ENCODE measurements around the gene C14orf119.
A peak's percentile ranks its signal among the peaks of the same experiment; 100 is the strongest.

The C14orf119 gene

DNA sequence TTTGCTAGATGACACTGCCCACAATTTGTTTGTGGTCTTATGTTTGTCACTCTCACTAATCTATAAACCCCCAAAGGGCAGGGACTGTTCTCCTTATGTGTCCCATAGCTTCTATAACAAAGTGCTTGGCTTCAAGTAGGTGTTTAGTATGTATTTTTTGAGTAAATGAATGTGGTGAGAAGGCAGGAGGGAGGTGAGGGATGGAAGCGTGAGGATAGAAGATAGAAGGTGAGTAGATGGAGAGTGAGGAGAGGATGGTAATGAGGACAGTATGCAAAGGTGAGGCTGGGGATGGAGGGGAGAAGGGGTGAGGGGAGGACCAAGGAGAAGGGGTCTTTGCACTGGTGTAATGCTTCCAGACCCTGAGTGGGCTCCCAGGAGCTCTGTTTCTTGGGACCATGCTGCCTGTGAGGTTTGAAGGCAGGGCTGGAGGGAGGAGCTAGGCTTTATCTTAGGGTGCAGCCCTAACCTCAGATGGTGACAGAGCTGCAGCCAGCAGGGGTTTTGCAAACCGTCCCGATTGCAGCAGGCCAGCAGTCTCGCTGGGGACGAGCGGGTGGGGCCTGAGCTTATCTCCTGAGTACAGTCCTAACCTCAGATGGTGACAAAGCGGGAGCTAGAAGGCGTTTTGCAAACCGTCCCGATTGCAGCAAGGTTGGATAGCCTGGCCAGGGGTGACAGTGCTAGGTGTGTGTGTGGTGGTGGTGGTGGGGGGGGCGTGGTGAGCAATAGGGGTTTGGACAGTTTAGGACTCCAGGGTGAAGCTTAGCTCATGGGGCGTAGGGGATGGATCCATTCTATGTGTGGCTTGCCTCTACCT, 17.3 kb downstream of the C14orf119 start:
- no peak for DNase-seq

DNA sequence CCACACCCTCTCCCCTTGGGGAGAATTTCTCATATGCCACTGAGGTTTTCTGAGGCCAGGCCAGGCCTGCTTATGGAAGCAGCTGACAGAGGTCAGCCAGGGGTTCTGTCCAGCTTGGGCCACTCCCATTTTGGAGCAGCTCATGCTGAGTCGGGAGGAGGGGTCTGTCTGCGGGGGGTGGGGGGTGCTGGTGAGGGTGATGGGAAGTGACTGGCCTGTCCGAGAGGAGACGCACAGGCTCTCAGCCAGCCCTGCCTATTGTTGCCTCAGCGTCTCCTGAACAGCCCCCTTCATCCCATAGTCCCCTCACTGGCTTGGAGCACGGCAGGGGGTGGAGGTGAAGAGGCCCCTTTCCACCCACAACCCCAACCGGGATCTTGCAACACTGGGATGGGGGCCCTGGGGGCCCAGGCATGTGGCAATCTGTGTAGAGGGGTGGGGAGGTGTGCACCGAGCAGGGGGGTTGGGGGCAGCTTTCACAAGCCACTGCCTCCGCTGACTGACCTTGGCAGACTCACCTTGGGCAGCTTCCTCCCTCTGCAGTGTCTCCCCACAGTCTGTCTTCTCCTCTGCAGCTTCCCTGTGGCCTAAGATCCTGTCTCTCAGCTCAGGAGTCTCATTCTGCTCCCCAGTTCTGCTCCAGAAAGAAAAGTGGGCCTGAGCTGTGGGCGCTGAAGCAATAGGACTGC, 18.3 kb downstream of the C14orf119 start:
- no peak for DNase-seq

DNA sequence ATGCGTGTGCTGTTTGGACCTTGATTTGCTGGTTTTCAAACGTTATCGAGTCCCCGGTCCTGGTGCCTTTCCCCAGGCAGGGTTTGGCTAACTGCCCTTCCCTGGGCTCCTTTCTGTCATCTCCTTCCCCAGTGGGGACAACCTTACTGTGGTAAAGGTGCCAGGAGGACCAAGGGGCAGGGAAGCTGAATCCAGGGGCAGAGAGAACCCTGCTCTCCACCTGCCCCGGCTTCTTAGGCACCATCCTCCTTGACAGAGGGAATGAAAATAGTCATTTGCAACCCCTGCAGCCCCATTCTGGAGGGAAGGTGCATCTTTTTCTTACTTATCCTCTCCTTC, 18.8 kb downstream of the C14orf119 start:
- no peak for DNase-seq

DNA sequence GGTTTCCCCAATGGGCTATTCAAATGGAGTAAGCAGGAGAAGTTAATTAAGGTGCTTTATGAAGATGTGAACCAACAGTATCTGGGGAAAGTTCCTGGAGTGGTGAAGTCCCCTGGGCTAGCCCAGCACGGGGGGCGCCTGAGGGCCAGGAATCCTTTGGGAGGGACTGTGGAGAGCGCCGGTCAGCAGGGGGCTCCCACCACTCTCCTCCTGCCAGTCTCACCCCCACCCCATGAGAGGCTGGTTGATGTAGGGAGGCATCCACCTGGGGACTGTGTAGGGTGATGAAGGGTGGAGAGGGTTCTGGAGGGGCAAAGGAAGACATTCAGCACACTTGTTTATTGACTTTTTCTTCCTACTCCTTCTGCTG, 19.3 kb downstream of the C14orf119 start:
- DNase-seq = no peak

GRCh38 chr14:23115039-23115731, 19.9 kb downstream of the C14orf119 start:
- no peak for DNase-seq

DNA sequence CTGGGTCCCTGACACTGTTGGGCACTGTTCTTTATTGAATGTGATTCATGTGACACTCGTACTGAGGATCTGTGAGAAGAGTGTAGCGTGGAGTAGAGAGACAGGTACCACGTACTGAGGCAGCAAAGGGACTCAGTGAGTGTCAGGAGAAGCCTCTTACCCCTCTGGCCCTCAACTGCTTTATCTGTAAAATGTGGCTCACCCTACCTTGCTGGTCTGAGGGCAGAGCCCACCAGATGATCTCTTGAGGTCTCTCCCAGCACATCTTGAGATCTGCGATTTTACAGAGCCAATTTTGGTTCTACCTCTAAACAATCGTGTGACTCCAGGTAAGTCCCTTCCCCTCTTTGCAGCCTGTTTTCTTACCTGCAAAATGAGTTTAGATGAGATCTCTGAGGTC, 20.6 kb downstream of the C14orf119 start:
- DNase-seq = no peak

GRCh38 chr14:23117371-23118020, 22.2 kb downstream of the C14orf119 start:
- DNase-seq = no peak

- no peak for DNase-seq
Measured at GRCh38 chr14:23118506-23119362, 23.4 kb downstream of the C14orf119 start, which contains the start of gene CEBPE. TSS of gene CEBPE (minus strand) at chr14:23119255. CDS start at chr14:23119091, 164 bp downstream.

DNA sequence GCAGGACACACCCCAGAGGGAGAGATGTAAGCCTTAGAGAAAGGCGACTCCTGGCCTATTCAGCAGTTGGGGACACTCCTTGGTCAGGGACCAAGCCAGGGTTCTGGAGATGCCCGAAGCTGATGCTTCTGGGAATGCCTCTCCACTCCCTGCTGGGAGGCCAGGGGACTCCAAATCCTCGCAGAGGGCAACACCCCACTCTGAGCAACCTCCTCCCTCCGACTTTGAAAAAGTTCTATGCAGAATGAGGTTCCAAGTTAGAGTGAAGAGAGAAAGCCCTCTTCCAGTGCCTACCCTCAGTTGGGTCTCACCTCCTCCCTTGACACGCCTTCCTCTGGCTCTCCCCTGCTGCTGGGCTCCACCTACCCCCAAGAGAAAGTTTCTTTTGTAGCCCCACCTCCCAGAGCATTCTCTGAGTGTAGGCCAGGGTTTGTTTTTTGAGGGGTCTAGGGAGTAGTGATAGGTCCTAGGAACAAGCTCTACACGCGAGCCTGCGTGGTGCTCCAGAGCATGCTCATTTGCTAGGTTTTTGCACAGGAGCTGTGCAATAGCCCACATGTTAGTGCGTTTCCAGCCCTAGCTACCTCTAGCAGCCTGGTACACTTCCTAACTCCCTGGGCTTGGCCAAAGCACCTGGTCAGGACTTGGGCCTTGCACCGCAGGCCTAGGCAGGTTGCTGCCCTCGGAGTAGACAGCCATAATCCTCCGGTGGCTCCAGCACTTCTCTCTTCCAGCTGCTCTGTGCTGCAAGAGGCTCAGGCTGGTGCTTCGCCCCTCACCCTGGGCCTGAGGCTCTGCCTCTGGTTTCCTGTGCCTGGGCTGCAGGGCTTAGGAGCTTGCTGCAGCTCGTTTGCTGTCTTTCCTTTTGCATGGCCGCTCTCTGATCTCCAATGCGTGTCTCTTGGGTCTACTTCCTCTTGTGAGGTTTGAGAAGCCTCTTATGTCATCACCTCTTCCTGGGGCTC, 24.3 kb downstream of the C14orf119 start:
- peak; percentile 24 for DNase-seq

DNA sequence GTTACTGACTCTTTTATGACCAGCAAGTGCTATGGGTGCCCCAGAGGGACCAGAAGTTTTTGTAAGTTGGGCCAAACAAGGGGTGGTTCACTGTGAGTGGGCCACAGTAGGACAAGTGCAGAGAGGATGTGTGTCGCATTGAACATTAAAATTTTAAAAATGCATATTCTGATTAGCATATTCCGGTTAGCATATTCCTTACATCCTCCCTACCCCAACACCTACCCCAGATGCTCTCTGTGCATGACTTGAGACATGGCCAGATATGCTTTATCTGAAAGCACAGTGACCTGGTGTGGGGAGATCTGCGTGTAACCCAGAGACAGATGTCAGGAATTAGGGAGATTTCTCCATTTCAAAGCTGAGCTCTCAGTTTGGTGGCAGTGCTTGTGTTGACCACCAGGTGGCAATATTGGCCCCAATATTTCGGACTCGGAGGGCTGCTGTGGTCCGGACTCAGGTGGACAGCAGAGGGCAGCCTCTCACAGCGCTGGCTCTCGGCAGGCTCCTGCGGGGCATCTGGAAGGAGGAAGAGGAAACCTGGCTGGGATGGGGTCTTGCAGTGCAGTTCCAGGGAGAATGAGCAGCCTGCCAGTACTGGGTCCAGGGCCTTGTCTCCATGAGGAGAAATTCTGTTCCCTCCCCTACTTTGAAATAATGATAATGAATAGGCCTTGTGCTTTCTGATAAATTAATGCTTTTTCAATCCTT, 25.4 kb downstream of the C14orf119 start:
- peak; percentile 88 for DNase-seq

GRCh38 chr14:23121361-23121771, 26.1 kb downstream of the C14orf119 start:
- DNase-seq = no peak

- DNase-seq = no peak
Measured at GRCh38 chr14:23122086-23122485, 26.8 kb downstream of the C14orf119 start.

- DNase-seq = no peak
Measured at GRCh38 chr14:23123419-23123818, 28.1 kb downstream of the C14orf119 start.

GRCh38 chr14:23124337-23124954, 29.1 kb downstream of the C14orf119 start:
- no peak for DNase-seq

DNA sequence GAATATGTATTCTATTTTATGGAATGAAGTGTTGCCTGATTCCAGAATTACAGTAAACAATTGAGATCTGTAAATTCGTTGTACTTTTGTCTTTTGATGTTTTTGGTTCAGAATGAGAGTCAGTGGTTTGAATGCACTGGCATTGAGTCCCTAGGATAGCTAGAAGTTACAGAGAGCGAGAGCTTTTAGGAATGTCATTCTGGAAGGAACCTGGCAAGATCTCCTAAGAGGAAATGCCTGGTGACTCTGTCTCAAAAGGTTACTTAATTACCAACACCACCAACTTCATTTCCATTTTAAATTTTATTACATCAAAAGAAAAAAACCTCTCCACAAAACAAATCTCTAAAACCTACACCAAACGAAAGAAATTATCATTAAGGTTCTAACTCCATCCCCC, 29.7 kb downstream of the C14orf119 start:
- no peak for DNase-seq

DNA sequence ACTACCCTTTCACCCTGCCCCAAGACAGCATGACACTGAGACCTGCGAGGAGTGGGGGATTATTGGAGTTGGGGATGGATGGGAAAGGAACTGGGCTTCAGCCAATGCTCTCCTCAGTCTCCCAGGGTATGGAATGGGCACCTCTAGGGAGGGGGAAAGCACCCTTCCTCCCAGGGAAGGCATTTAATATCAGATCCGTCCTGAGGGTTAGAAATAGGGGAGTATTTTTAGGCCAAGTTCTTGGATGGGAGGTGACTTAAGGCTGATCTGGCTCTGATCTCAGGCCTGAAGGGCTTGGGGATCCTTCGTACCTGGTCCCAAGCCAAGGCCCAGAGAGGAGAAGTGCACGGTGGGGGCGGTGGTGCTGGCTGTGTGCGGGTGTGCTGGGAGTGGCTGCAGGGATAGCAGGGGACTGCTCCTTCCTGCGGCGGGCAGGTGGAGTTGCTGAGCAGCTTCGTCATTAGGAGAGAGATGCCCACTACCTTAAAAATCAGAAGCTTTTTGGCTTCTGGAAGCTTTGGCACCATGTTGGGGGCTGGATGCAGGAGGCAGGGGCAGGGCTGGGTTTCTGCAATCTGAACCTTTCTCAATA, 30.7 kb downstream of the C14orf119 start:
- no peak for DNase-seq

GRCh38 chr14:23126548-23127278, 31.4 kb downstream of the C14orf119 start:
- DNase-seq = no peak

DNA sequence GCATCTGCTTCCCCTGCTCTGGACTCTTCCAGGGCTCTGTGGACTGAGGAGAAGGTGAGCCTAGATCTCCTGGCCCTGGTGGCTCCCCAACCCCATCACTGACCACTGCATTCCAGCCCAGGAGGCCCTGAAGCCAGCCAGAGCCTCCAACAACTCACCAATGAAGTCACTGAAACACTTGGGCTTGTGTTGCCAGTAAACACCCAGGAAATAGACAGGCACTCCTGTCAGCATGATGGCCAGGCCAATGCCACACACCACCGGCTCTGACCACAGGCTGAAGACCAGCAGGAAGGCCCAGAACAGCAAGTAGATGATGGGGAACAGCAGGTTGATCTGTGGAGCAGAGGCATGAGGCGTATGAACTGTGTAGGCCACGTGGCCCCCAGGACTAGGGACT, 32.6 kb downstream of the C14orf119 start:
- no peak for DNase-seq
